Kasumi-1 (cell line): ENCODE data around the gene TLX3.
"Not testable (repeated sequence)": the region's sequence is repeated elsewhere in the genome, so short reads cannot be mapped to it uniquely, and the experiment has no call there.

Experiments used
- DNase-seq, 2 experiments: peaks; one replicate each; lab custom pipeline; 2025; lab: John Stamatoyannopoulos, UW

Gene TLX3

GRCh38 chr5:171308453-171309275 is at the start of gene TLX3:
Gene TLX3, plus strand, starts transcription at chr5:171309248. Its CDS starts 118 bp downstream, at chr5:171309366.
- DNase-seq, result no peak

GRCh38 chr5:171261361-171261760 is 47.7 kb upstream of the TLX3 start:
- no peak for DNase-seq

- no peak for DNase-seq
Measured at GRCh38 chr5:171261904-171262303, 47.1 kb upstream of the TLX3 start.

- no peak for DNase-seq
Measured at GRCh38 chr5:171263181-171263580, 45.9 kb upstream of the TLX3 start.

- DNase-seq, result peak; percentile 24 to 37
Measured at GRCh38 chr5:171264843-171265242, 44.2 kb upstream of the TLX3 start.

- DNase-seq, result no peak
Measured at GRCh38 chr5:171268700-171269620, 40.1 kb upstream of the TLX3 start.

GRCh38 chr5:171269717-171270116 is 39.3 kb upstream of the TLX3 start:
- DNase-seq, result no peak

GRCh38 chr5:171270136-171270535 is 38.9 kb upstream of the TLX3 start:
- DNase-seq, result no peak

- no peak for DNase-seq
Measured at GRCh38 chr5:171271798-171272197, 37.2 kb upstream of the TLX3 start.

GRCh38 chr5:171272996-171273970 is 35.8 kb upstream of the TLX3 start:
- DNase-seq, result peak; percentile 43 to 62

GRCh38 chr5:171275841-171276544 is 33.1 kb upstream of the TLX3 start:
- DNase-seq, result no peak

GRCh38 chr5:171283753-171284152 is 25.3 kb upstream of the TLX3 start:
- DNase-seq, result no peak

GRCh38 chr5:171285465-171285864 is 23.6 kb upstream of the TLX3 start:
- no peak for DNase-seq

GRCh38 chr5:171288066-171288465 is 21.0 kb upstream of the TLX3 start:
- no peak for DNase-seq

- DNase-seq, result no peak
Measured at GRCh38 chr5:171291371-171291770, 17.7 kb upstream of the TLX3 start.

GRCh38 chr5:171295299-171295698 is 13.7 kb upstream of the TLX3 start:
- DNase-seq, result no peak

GRCh38 chr5:171295801-171296200 is 13.2 kb upstream of the TLX3 start:
- DNase-seq, result no peak

- DNase-seq, result not testable (repeated sequence)
Measured at GRCh38 chr5:171297941-171298340, 11.1 kb upstream of the TLX3 start.

- no peak for DNase-seq
Measured at GRCh38 chr5:171299228-171299627, 9.8 kb upstream of the TLX3 start.

GRCh38 chr5:171299851-171300250 is 9.2 kb upstream of the TLX3 start:
- DNase-seq, result no peak

GRCh38 chr5:171300358-171300757 is 8.7 kb upstream of the TLX3 start:
- DNase-seq, result no peak
